ENCODE results near the gene PDHA1.

DNA sequence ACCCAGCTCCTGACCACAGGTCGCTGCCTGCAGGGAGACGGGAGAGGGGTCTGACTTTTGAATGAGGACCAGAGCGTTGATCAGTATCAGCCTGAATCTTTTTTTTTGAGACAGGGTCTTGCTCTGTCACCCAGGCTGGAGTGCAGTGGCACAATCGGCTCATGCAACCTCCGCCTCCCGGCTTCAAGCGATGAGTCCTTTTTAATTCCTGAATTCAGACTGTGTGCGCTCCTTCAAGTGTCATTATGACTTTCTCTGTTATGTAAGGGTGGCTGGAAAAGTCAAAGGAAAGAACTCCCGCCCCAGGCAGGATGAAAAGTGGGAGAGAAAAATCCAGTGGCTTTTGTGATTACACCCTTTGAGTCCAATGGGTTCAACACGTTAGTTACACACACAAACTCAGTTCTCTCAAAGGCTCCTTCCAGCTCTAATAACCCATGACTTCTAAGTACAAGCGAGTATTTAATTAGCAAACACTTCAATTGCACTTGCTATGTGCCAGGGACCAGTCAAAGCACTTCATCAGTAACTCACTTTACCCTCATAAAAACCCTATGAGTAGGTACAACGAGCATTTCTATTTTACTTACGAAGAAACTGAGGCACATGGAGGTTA, 44.4 kb downstream of the PDHA1 start:
- TF ChIP-seq POLR2AphosphoS5 (IDR thresholded peaks at IDR 0.05; ENCODE audit: low read depth, low read length) (no peak), POLR2A (IDR thresholded peaks at IDR 0.05; ENCODE audit: low read depth, low read length) (no peak), TAF1 (IDR thresholded peaks at IDR 0.05; ENCODE audit: low read depth, low read length) (no peak), SPI1 (IDR thresholded peaks at IDR 0.05; ENCODE audit: low read depth, low read length) (no peak)
